SK-MEL-5 (cell line): ENCODE measurements around the gene ZNF845. TPM values are rescaled to one million over a fixed set of nuclear protein-coding genes. Genes with fewer than 3 reads are reported as not detected.
"Not testable (repeated sequence)": the region's sequence is repeated elsewhere in the genome, so short reads cannot be mapped to it uniquely, and the experiment has no call there.

Experiments used
- DNase-seq: peaks from one replicate; pipeline ENCODE4 v3.0.0-alpha.2; 2016; ENCODE audit warnings: low read depth, low spot score
- in situ Hi-C: cut with HindIII; loops from 2 replicates; pipeline ENCODE4 v1.10.0; 2016; ENCODE audit warnings: low sequenced_read_pairs, high pct_unique_total_duplicates, low pct_unique_long_range_greater_than_20kb
- polyA plus RNA-seq, 2 experiments: library from polyadenylated mRNA; depleted of rRNA; stranded (reverse); fragments of >200 nt; gene quantifications; 2 replicates each; pipeline ENCODE4 v1.2.3, GENCODE V29; 2015
- total RNA-seq: library from RNA; depleted of rRNA; stranded (reverse); fragments of >200 nt; shearing (Covaris generic); gene quantifications from 2 replicates; pipeline ENCODE4 v1.2.3, GENCODE V29; 2014; rRNA removed

ZNF845 gene
- 10.2 and 12.7 TPM in 2 replicates for total RNA-seq
- 2.8 and 4.4 TPM in 2 replicates for polyA plus RNA-seq (2015; cell fraction: cytosol; rRNA removed)
- polyA plus RNA-seq (2015; cell fraction: nucleus; rRNA removed), result 1.4 and 2.8 TPM in 2 replicates

DNA sequence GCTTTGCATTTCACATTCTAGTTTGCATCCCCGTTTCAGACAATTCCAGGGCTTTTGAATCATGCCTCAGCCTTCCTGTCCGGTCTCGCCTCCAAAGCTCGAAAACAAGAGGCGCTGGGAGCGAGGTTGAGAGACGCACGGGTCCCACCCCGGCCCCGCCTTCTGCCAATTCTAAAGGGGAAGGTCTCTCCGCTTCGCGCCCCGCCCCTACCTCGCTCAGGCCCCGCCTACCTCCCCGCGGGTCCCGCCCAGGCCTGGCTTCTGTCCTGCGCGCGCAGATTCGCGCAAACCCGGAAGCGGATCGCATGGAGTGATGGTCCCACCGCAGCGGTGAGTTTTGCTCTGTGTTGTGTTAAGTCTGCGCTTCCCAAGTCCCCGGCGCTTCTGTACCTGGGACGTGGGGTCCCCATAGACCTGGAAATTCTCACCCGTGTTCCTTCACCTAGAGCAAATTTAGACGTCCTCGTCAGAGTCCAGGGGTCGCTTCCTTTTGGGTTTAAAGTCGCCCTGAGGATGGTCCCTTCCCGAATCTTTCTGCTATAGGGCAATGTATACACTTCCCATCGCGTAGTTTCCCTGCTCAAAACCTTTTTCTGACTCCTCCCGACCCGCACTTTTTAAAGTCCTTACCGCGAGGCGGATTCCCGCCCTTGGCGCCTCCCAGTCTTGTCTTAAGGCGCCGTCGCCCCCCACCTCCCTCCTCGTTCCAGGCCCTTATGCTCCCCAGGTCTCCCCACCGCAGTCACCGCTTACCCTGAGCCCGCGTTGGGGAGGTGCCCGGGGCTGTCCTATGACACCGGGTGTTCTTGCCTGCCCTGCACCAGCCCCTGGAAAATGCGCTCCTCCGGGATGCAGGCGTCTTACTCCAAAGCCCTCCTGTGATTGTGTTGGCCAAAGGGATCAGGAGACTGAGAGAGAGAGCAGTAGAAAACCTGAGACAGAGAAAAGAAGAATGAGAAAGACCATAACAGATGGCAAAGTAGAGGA lies at the start of gene ZNF845:
Gene ZNF845 (plus strand): TSS at position 287 of the 987 bp plus-strand sequence. CDS start 7,559 bp downstream, outside the sequence.
- in situ Hi-C loops, result no loop called here
- DNase-seq, result peak; percentile 88

DNA sequence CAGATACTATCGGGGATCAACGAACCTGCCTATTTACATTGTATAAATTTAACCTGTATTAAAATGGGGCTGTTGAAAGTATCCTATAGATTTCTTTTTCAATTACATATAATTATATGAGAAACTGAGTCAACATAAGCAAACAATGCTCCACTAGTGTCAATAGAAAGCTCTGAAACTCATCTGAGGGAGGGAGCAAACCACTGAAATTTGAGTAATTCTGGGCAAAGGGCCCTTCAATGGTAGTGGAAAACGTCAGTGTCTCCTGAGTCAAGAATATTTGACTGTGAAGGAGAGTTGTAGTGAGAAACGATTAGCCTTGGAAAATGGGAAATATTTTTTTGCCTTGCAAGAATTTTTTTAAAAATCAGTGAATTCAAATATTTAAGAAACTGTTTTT lies 48.5 kb upstream of the ZNF845 start:
- in situ Hi-C loops, result no loop called here

GRCh38 chr19:53290758-53291549 lies 42.6 kb upstream of the ZNF845 start:
- in situ Hi-C loops, result no loop called here
- no peak for DNase-seq

More for the DNA sequence above, 48.5 kb upstream of the ZNF845 start:
- DNase-seq, result no peak

GRCh38 chr19:53294786-53295441 lies 38.6 kb upstream of the ZNF845 start:
- DNase-seq, result no peak
- in situ Hi-C loops, result no loop called here

DNA sequence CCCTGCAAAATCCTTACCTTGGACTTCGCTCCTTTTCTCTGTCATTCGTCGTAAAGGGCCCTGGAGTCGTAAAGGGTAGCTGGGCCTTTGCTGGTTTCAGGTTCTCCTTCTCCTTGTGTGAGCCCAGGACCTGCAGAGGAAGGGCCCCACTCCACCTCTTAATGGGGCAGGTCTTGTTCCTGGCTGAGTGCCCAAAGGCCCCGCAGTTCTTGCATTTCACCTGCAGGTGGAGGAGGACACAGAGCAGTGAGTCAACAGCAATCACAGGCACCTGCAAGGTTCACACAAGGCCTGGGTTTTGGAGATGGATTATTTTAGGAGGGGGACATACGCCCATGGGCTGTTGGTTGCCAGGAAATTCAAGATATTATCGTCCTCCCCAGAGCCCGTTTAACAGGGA lies 32.2 kb upstream of the ZNF845 start:
- in situ Hi-C loops, DNase-seq: not testable (repeated sequence)

GRCh38 chr19:53308339-53308811 lies 25.2 kb upstream of the ZNF845 start:
- in situ Hi-C loops, result no loop called here
- DNase-seq, result peak; percentile 4

DNA sequence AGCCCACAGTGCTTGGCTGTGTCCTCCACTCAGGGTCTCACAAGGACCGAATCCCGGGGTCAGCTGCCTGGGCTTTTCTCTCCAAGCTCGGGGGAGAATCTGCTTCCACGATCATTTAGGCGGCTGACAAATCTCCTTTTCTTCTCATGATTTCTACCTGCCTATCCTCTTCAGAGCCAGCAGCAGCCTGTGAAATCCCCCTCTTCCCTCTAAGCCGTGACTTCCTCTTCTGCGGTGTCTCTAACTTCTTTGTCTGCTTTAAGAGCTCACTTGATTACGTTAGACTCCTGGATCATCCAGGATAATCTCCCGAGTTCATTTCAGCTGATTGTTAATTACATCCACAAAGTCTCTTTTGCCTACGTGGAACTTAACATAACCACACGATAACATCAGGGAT lies 22.5 kb upstream of the ZNF845 start:
- no peak for DNase-seq
- in situ Hi-C loops, result no loop called here

DNA sequence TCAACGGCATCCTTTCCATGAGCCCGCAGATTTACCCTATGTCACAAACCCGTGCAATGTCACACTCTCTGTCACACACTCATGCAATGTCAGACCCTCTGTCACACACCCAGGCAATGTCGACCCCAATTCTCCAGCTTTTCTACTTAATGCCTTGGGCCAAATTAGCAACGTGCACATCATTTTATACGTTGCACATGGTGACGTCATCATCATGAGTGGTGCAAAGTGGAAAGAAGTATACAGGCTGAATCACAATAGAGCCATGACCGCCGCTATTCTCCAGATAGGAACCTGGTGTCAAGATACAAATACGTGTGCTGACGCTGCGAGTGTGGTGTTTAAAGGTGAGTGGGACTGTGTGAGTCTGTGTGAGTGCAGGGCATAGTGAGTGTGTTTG lies 21.7 kb upstream of the ZNF845 start:
- DNase-seq, result no peak
- in situ Hi-C loops, result no loop called here

- in situ Hi-C loops, result no loop called here
- DNase-seq, result no peak
These were observed 4.6 kb upstream of the ZNF845 start for GRCh38 chr19:53328967-53329366.

DNA sequence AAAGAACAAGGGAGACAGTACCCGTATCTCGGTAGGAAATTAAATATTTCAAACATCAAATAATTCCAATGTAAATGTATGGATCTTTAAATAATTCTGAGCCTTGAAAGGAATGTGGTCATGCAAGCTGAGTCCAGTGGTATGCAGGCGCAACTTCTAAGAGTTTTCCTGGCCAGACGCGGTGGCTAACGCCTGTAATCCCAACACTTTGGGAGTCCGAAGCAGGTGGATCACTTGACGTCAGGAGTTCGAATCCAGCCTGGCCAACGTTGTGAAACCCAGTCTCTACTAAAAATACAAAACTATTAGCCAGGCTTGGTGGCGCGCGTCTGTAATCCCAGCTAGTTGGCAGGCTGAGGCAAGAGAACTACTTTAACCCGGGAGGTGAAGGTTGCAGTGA lies 1.1 kb upstream of the ZNF845 start:
- in situ Hi-C loops, result no loop called here

DNA sequence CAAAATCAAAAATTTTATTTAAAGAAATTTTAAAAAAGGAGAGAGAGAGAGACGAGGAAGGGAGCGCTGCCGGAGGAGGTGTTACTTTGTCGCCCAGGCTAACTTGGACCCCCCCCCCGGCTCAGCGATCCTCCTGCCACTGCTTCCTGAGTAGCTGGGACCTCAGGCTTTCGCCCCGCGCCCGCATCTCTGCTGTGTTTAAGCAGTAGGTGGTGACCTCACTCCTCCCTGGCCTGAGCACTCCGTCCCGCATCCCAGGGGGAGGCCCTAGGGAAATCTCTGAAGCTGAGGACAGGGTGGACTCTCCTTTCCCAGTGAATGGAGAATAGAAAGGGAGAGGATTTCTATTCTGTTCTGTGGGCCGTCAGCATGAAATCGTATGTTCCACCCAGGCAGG lies 485 bp upstream of the ZNF845 start:
- no peak for DNase-seq
- in situ Hi-C loops, result no loop called here

More for the DNA sequence above, 1.1 kb upstream of the ZNF845 start:
- no peak for DNase-seq

DNA sequence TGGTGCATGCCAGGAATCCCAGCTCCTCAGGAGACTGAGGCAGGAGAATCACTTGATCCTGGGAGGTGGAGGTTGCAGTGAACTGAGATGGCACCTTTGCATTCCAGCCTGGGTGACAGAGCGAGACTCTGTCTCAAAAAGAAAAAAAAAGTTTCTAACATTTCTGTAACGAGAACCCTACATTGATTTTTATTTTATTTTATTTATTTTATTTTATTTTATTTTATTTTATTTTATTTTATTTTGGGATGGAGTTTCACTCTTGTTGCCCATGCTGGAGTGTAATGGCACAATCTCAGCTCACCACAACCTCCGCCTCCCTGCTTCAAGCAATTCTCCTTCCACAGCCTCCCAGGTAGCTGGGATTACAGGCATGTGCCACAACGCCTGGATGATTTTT lies 10.9 kb downstream of the ZNF845 start:
- DNase-seq, in situ Hi-C loops: not testable (repeated sequence)

DNA sequence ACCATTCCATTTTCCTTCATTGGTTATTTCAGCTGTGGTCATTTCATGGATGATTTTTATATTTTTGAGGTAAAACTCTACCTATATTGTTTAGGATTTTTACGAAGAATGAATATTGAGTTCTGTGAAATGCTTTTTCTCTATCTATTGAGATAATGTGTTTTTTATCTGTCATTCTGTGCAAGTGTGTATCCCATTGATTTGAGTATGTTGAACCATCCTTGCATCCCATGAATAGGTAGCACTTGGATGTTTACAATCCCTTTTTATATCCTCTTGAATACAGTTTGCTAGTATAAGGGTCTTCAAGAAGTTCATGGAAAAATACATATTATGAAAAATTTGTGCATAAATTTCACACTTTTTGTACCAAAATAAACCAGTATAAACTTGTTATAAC lies 22.2 kb downstream of the ZNF845 start:
- in situ Hi-C loops, result no loop called here

GRCh38 chr19:53357821-53358581 lies 24.5 kb downstream of the ZNF845 start:
- in situ Hi-C loops, result no loop called here
- DNase-seq, result no peak

More for the DNA sequence above, 22.2 kb downstream of the ZNF845 start:
- no peak for DNase-seq

DNA sequence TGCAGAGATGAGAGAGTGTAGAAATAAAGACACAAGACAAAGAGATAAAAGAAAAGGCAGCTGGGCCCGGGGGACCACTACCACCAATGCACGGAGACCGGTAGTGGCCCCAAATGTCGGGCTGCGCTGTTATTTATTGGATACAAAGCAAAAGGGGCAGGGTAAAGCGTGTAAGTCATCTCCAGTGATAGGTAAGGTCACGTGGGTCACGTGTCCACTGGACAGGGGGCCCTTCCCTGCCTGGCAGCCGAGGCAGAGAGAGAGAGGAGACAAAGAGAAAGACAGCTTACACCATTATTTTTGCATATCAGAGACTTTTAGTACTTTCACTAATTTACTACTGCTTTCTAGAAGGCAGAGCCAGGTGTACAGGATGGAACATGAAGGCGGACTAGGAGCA lies 26.5 kb downstream of the ZNF845 start:
- in situ Hi-C loops, DNase-seq: not testable (repeated sequence)

GRCh38 chr19:53365134-53365898 lies 31.8 kb downstream of the ZNF845 start, which contains the start of gene ZNF525:
TSS of gene ZNF525 (plus strand) at chr19:53365705. CDS start at chr19:53372282, 6,577 bp downstream.
- in situ Hi-C loops, result no loop called here
- peak; percentile 78 for DNase-seq
